Measurements from ENCODE around the gene DENND1A. TPM values are rescaled to one million over a fixed set of nuclear protein-coding genes. Genes with fewer than 3 reads are reported as not detected.

The DENND1A gene
- total and polyA plus RNA-seq, 12 donors, result 7.3 to 36.7 (median 19.6) TPM

- no peak for TF ChIP-seq CTCF (IDR thresholded peaks at IDR 0.05)
- no peak for TF ChIP-seq POLR2A (IDR thresholded peaks at IDR 0.05)
- Histone ChIP-seq H3K27ac (no peak overlapping the region), H3K27me3 (no peaks in the 10 kb centered on the region), H3K36me3 (replicated peaks in 1 of 2) (no peaks in the 10 kb centered on the region), H3K4me3 (no peak overlapping the region), H3K4me1 (replicated peaks in 1 of 2) (no peaks in the 10 kb centered on the region), H3K9me3 (replicated peaks in 1 of 3) (no peaks in the 10 kb centered on the region)
- 74 to 92% (median 80%) methylated on average over 3 to 12 of the region's 12 CpGs for WGBS, 4 donors
- no peak for DNase-seq
- intact Hi-C loops (cut with DNase I), result no loop called here
These were observed 540.2 kb downstream of the DENND1A start for GRCh38 chr9:123389698-123390097.

- Histone ChIP-seq H3K9me3 (replicated peaks in 1 of 3) (no peaks in the 10 kb centered on the region), H3K4me3 (no peak overlapping the region), H3K27ac (no peak overlapping the region), H3K36me3 (replicated peaks in 1 of 2) (no peaks in the 10 kb centered on the region), H3K27me3 (no peaks in the 10 kb centered on the region), H3K4me1 (replicated peaks in 1 of 2) (no peaks in the 10 kb centered on the region)
- intact Hi-C loops (cut with DNase I), result no loop called here
- TF ChIP-seq POLR2A (IDR thresholded peaks at IDR 0.05) (no peak), CTCF (IDR thresholded peaks at IDR 0.05) (no peak)
- no peak for DNase-seq
- WGBS, 4 donors, result 63 to 85% (median 76%) methylated on average over 3 to 10 of the region's 10 CpGs
These were observed 540.9 kb downstream of the DENND1A start for GRCh38 chr9:123389070-123389469.

GRCh38 chr9:123387686-123388085, 542.2 kb downstream of the DENND1A start:
- no peaks in the 10 kb centered on the region for H3K4me1 ChIP-seq (replicated peaks in 1 of 2)
- H3K27me3 ChIP-seq, result no peaks in the 10 kb centered on the region
- no peak overlapping the region for H3K4me3 ChIP-seq
- H3K36me3 ChIP-seq (replicated peaks in 1 of 2), result peaks cover 0 to 7% of the 10 kb centered on the region in 2 donors
- DNase-seq, result no peak
- no peak for TF ChIP-seq POLR2A (IDR thresholded peaks at IDR 0.05)
- no peak for TF ChIP-seq CTCF (IDR thresholded peaks at IDR 0.05)
- WGBS, 4 donors, result 76 to 83% (median 81%) methylated on average over 14 of the region's 14 CpGs
- no peak overlapping the region for H3K27ac ChIP-seq
- intact Hi-C loops (cut with DNase I), result no loop called here
- no peaks in the 10 kb centered on the region for H3K9me3 ChIP-seq (replicated peaks in 1 of 3)

- TF ChIP-seq CTCF (IDR thresholded peaks at IDR 0.05) (no peak), POLR2A (IDR thresholded peaks at IDR 0.05) (no peak)
- no peak for DNase-seq
- 81 to 89% (median 88%) methylated on average over 6 to 27 of the region's 27 CpGs for WGBS, 4 donors
These were observed 546.3 kb downstream of the DENND1A start for GRCh38 chr9:123383512-123384170.

More at GRCh38 chr9:123383512-123384170, 546.3 kb downstream of the DENND1A start:
- Histone ChIP-seq H3K4me3 (no peak overlapping the region), H3K9me3 (replicated peaks in 1 of 3) (no peaks in the 10 kb centered on the region), H3K27ac (no peak overlapping the region), H3K27me3 (no peaks in the 10 kb centered on the region), H3K4me1 (replicated peaks in 1 of 2) (no peaks in the 10 kb centered on the region), H3K36me3 (replicated peaks in 1 of 2) (peaks cover 0 to 7% of the 10 kb centered on the region in 2 donors)
- intact Hi-C loops (cut with DNase I), result no loop called here

Data from adrenal gland (tissue), 12 donors.